Renal cortical epithelial cell (primary cell): ENCODE measurements around the gene C16orf89. TPM values are rescaled to one million over a fixed set of nuclear protein-coding genes. Genes with fewer than 3 reads are reported as not detected.
"Not testable (repeated sequence)": the region's sequence is repeated elsewhere in the genome, so short reads cannot be mapped to it uniquely, and the experiment has no call there.

Experiments used
- DNase-seq: peaks from one replicate; pipeline ENCODE4 v3.0.0-alpha.2; 2011; ENCODE audit warnings: low read depth
- total RNA-seq: library from RNA; depleted of rRNA; stranded (reverse); fragments of >200 nt; gene quantifications from 2 replicates; pipeline ENCODE4 v1.2.3, GENCODE V29; 2014

Gene C16orf89
- total RNA-seq = 0.15 TPM in 1 of 2 replicates, not detected in the other

DNA sequence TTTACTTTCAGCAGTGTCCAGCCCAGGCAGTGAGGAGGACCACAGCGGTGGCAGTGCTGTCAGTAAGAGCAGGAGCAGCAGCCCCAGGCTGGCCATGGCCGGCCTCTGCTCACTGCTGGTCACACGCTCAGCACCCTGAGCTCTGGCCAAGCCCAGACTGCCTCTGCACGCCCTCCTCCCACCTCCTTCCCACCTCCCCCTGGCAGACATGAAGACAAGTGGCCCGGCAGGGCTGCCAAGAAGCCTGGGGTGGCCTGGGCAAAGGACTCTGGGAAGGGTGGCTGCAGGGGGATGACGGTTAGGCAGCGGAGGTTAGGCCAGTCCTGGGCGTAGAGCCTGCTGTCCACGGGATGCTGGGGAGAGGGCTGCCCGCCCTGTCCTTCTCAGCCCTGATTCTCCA, at the start of gene C16orf89:
Gene C16orf89, minus strand, starts transcription at position 144 of the 400 bp plus-strand sequence. Its CDS starts 48 bp downstream, at position 96.
- DNase-seq = no peak

- DNase-seq = not testable (repeated sequence)
Observed at GRCh38 chr16:5110933-5111332, 45.2 kb upstream of the C16orf89 start.

DNA sequence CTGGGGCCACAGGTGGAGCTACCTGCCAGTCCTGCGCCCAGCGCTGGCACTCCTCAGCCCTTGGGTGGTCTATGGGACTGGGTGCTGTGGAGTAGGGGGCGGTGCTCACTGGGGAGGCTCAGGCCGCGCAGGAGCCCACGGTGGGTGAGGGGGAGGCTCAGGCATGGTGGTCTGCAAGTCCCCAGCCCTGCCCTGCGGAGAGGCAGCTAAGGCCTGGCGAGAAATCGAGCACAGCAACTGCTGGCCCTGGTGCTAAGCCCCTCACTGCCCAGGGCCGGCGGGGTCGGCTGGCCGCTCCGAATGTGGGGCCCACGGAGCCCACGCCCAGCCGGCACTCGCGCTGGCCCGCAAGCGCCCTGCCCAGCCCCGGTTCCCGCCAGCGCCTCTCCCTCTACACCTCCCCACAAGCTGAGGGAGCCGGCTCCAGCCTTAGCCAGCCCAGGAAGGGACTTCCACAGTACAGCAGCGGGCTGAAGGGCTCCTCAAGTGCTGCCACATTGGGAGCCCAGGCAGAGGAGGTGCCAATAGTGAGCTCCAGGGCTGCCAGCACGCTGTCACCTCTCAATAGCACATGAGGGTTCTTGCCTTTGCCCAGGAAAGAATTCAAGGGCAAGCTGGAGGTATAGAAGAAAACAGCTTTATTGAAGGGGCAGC, 42.9 kb upstream of the C16orf89 start:
- no peak for DNase-seq

- peak; percentile 34 for DNase-seq
Observed at GRCh38 chr16:5105039-5105438, 39.3 kb upstream of the C16orf89 start.

DNA sequence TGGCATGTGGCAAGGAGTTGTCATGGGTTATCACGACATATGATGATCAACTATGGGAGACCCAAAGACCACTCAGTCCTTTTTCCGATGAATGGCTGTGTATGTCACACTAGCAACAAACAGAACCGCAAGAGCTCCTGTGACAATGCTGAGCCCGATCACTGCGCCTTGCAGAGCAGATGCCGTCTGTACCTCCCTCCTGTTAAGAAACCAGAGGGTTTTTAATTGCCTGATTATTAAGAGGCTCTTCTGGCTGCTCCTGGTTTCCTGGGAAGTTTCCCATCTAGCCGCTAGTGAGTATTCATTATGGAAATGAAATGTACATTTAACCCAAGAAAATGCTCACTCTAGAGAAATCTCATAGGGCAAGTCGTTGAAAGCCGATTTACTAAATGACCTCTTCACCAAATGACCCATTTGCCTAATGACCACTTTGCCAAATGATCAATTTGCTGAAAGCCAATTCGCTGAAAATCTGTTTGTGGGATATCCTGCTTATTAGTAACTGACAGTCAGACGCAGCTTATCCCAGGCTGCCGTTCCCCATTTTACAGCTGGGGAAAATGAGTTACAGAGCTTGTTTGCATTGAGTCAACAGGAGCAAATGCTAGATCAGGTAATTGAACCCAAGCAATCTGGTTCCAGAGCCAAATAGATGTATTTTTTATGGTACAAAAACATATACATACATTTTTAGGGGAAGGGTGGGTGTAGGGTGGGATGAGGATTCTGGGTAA, 37.7 kb upstream of the C16orf89 start:
- not testable (repeated sequence) for DNase-seq

DNA sequence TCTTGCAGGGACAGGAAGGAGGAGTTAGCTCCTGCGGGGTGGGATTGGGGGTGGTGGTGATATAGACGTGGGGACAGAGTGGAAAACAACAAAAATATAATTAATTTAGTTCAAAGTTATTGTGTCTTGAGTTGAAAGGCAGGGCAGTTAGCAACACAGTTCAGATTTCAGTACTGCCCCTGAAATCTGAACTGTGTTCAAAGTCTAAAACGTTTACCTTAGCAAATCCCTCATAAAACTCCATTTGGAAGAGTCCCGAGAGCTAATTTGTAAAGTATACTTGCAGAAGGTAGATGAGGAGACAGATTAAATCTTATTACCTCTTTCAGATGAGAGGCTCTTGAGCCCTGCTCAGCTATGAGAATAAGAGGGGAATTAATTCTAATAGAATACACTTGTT, 33.4 kb upstream of the C16orf89 start:
- DNase-seq = not testable (repeated sequence)

DNA sequence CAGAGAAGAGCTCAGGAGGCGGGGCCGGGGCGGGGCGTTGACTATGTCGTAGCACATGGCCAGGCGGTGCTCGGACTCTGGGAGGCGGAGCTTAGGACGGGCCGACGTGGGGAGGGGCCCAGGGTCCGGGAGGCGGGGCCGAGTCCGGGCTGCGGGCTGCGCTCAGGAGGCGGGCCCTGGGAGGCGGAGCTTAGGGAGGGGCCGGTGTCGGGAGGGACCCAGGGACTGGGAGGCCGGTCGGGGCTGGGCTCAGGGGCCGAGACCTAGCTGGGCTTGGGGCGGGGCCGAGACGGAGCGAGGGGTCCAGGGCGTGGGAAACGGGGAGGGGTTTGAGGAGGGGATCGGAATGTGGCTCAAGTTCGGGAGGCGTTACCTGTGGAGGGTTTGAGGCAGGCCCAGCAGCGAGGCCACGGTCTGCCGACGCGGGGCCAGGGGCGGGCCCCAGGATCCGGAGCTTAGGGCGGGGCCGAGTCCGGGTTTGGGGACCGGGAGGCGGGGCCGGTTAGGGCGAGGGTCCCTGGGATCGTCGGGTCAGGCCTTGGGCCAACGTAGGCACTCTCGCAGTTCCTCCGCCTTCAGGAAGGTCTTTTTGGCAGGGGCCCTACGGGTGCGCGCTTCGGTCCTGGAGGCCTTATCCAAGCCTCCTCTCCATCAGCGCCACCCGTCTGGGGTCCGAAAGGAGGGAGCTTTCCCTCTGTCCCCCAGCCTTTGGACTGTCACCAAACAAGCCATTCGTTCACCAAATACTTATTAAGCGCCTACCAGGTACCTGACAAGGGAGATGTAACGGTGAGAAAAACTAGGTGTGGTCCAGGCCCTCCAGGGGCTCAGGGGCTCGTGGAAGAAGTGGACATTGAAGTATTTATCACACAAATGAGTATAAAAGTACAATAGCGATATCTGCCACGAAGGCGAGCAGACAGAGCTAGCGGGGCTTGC, 32.7 kb upstream of the C16orf89 start:
- DNase-seq = peak; percentile 41

- DNase-seq = peak; percentile 97
Observed at GRCh38 chr16:5097470-5098220, 31.9 kb upstream of the C16orf89 start, which contains the start of gene EEF2KMT. EEF2KMT (minus strand) TSS chr16:5097795; CDS start chr16:5097739, 56 bp downstream.

- DNase-seq = not testable (repeated sequence)
Observed at GRCh38 chr16:5097061-5097469, 31.3 kb upstream of the C16orf89 start.

DNA sequence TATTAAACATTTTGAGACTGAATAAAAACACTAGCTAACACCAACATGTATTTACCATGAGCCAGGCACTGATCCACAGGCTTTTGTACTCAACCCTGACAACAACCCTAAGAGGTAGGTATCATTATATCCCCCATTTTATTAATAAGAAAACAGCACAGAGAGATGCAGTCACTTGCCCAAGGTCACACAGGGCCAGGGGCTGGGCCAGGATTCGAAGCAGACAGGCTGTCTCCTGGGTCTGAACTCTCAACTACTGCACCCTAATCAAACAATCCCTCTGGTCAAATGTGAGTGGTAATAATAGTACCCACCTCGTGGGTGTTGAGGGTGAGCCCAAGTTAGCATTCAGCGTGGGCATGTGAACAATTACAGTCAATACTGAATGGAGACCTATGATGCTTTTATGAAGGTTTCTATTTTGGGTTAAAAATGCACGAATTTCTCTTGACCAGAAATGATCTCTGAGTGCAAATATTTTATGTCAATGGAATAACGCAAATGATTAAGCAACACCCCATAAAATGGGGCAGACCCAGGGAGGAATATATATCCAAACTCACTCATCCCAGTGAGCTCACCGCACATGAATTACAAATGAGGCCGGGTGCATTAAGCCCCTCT, 30.8 kb upstream of the C16orf89 start:
- DNase-seq = not testable (repeated sequence)

DNA sequence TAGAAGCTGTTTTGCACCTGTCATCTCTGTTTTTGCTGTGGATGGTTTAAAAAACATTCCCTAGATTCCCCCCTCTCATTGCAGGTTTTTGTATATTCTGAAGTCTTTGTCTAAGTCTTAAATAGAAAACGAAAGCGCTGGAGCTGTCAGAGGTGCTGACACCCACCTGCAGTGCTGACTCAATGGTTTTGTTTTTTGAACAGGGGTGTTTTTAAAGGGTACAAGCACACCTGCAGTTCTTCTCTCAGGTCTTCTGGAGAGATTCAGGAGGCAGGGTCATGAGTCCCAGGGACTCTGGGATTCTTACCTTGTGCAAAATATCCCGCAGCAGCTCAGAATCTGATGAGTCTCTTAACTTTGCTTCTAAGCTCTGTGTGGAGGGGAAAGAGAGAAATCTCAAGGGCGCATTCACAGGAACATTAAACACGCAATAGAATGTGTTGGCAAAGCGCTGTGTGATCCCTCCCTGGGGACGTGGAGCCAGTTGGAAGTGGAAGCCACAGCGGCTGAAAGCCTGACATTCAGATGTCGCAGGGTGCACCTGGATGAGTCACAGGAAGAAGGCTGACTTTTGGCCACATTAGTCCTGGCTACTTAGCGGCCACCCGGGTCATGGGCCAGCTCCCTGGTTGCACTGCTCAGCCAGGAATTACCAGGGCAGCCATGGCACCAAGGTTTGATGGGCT, 29.5 kb upstream of the C16orf89 start:
- DNase-seq = not testable (repeated sequence)

GRCh38 chr16:5093746-5094145, 28.0 kb upstream of the C16orf89 start:
- not testable (repeated sequence) for DNase-seq

- not testable (repeated sequence) for DNase-seq
Observed at GRCh38 chr16:5093081-5093480, 27.3 kb upstream of the C16orf89 start.

- DNase-seq = not testable (repeated sequence)
Observed at GRCh38 chr16:5090592-5090991, 24.8 kb upstream of the C16orf89 start.

DNA sequence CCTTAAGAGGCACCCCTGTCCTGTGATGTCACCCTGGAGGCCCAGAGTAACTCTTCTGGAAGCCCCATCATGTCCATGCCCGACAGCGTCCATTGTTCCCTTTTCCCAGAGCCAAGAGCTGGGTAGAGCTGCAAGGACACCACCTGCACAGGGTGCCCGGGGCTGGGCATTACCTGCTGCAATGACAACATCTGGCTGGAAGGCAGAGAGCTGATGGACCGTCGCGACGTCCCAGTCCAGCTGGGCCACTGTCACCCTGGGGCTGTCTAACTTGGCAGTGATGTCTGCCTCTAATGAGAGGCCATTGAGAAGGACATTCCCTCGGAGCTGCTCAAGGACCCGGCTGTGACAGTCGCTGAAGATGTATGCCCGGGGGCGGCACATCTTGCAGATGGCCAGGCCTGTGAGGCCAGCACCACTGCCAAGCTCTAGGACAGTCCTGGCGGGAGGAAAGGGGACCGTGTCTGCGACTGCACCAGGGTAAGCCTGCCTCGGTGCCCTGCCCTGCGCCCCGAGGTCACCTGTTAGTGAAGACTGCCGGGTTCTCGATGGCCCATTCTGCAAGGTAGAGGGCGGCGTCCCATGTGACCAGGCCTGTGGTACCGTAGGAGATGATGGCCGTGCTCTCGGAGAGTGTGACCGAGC, 24.3 kb upstream of the C16orf89 start:
- DNase-seq = not testable (repeated sequence)

- not testable (repeated sequence) for DNase-seq
Observed at GRCh38 chr16:5088936-5089335, 23.2 kb upstream of the C16orf89 start.

DNA sequence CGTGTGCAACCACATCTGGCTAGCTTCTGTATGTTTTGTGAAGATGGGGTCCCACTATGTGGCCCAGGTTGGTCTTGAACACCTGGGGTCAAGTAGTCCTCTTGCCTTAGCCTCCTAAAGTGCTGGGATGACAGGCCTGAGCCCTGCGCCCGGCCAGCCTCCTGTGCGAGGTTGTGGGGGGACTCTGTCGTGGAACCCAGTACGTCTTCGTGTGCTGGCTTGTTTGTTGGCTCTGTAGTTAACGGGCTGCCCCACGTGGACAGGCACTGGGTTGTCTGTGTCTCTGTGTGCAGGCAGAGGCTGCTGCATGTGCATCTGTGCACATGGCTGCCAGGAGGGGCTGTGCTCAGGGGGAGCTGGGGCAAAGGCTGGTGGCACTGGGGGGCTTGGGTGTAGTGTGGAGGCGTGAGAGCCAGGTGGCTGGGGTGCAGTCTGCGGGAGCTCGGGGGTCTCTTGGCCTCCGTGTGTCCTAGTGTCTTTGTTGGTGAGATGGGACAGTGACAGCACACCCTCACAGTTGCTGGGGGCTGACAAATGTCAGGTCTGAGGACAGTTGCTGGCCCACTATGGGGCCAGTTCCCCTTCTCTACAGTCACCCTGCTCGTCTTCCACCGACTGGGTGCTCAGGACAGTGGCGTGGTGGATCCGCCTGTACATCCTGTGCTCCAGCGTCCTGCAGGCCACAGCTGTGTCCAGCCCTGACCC, 22.5 kb upstream of the C16orf89 start:
- DNase-seq = not testable (repeated sequence)

DNA sequence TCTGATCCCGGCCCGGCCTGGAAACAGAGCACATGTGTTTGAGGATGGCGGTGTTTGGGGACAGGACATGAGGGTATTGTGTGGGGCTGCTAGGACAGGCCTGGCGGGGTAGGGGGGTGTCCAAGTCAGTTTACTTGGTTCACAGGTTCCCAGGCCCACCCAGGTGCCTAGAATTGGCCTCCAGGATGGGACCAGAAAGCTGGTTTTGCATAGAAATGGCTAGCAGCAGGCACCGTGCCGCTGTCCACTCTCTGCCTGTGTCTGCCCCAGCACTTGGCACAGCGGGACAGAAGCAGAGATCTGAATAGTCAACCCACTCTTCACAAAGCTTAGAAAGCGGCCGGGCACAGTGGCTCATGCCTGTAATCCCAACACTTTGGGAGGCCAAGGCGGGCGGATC, 20.0 kb upstream of the C16orf89 start:
- not testable (repeated sequence) for DNase-seq

DNA sequence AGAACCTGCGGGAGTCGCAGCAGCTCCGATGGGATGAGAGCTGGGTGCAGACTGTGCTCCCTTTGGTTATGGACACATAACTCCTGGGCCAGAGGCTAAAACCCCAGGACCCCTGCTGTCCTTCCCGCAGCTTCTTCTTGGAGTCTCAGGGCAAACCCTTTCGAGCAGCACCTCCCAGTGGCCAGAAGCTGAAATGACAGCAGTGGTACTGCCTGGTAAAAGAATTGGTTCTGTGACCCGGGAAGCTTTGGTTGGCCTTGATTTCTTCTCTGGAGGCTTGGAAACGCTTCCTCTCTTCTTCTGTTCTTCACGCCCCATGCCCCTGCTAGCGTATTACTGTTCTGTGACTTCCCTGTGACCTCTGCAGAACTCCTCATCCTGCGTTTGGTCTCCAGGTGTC, 19.0 kb upstream of the C16orf89 start:
- DNase-seq = peak; percentile 37
